Measurements from ENCODE around the gene NOP9.
A peak's percentile ranks its signal among the peaks of the same experiment; 100 is the strongest.

Gene NOP9

DNA sequence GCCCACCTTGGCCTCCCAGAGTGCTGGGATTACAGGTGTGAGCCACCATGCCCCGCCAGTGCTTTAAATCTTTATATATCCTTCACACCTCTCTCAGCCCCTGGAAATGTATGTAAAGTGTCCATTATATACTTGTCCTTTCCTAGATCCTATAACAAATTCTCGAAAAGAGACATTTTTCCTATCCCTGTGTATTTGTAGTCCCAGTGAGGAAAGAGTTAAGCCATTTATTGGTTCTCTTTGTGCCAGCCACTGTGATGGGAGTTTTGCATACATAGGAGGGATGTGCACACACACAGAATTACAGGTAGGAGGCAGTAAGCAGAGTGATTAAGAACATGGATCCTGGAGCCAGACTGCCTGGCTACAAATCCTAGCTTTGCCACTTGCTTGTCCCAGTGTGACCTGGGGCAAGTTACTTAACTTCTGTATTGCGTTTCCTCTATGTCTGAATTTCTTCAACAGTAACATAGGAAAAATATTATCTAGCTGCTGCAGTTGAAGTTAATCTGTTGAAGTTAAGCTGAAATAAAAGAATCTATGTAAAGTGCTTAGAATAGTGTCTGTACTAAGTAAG is 26.1 kb upstream of the NOP9 start:
- DNase-seq = no peak

DNA sequence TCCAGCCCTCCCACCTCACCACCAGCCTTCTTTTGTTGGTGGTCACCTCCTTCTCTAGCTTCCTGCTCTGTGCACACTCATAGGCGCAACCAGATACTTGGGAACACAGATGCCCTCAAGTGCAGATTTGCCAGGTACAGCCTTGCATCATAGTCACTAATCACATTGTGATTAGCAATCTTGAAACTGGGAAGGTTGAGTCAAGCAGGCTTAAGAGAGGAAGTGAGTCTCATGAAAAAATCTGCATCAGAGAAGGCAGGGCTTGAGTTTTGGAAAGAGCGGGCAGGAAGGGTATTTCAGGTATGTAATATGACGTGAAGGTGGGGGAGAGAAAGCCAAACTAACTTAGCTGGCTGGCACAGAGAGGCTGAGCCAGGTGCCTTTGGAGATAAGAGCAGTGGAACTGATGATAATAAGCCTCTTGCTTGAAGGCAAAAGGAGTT is 25.5 kb upstream of the NOP9 start:
- Histone ChIP-seq H3K9ac (ENCODE audit: low read length) (peak overlapping the region; percentile 16; the same call in 1 of the 2 replicates), H3K4me1 (ENCODE audit: low read length) (peaks cover 23% of the 10 kb centered on the region)

More for the DNA sequence above, 26.1 kb upstream of the NOP9 start:
- Histone ChIP-seq H3K27me3 (replicated peaks; ENCODE audit: insufficient read depth, low read length) (no peaks in the 10 kb centered on the region), H3K4me2 (ENCODE audit: low read depth, low read length) (peak overlapping the region; percentile 29; the same call in 1 of the 2 replicates), H2AFZ (ENCODE audit: low read length) (0 out of 2 replicates have a peak overlapping the region, but pooled peaks have one; percentile 31), H3F3A (ENCODE audit: insufficient read depth, low read length) (0 out of 2 replicates have a peak, but pooled peaks cover 6% of the 10 kb centered on the region), H3K4me3 (ENCODE audit: low read length) (no peak overlapping the region), H3K4me1 (ENCODE audit: low read length) (peaks cover 19% of the 10 kb centered on the region), H3K79me2 (ENCODE audit: low read length) (0 out of 2 replicates have a peak, but pooled peaks cover 5% of the 10 kb centered on the region), H3K27ac (ENCODE audit: low read length) (peak overlapping the region; percentile 68), H3K9me2 (replicated peaks; ENCODE audit: insufficient read depth, low read length) (no peaks in the 10 kb centered on the region), H3K9ac (ENCODE audit: low read length) (peak overlapping the region; percentile 16; the same call in 1 of the 2 replicates), H3K36me3 (replicated peaks; ENCODE audit: insufficient read depth, low read length) (no peaks in the 10 kb centered on the region), H4K20me1 (ENCODE audit: insufficient read depth, low read length) (no peaks in the 10 kb centered on the region), H3K9me3 (replicated peaks; ENCODE audit: insufficient read depth, low read length) (no peaks in the 10 kb centered on the region)
- TF ChIP-seq, protein P1, sequence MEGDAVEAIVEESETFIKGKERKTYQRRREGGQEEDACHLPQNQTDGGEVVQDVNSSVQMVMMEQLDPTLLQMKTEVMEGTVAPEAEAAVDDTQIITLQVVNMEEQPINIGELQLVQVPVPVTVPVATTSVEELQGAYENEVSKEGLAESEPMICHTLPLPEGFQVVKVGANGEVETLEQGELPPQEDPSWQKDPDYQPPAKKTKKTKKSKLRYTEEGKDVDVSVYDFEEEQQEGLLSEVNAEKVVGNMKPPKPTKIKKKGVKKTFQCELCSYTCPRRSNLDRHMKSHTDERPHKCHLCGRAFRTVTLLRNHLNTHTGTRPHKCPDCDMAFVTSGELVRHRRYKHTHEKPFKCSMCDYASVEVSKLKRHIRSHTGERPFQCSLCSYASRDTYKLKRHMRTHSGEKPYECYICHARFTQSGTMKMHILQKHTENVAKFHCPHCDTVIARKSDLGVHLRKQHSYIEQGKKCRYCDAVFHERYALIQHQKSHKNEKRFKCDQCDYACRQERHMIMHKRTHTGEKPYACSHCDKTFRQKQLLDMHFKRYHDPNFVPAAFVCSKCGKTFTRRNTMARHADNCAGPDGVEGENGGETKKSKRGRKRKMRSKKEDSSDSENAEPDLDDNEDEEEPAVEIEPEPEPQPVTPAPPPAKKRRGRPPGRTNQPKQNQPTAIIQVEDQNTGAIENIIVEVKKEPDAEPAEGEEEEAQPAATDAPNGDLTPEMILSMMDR (IDR thresholded peaks at IDR 0.05; ENCODE audit: low read length) = peak; percentile 17; the same call in 1 of the 2 replicates
- no peak for TF ChIP-seq EZH2 (optimal IDR thresholded peaks at IDR 0.05; ENCODE audit: low read depth, low read length)

DNA sequence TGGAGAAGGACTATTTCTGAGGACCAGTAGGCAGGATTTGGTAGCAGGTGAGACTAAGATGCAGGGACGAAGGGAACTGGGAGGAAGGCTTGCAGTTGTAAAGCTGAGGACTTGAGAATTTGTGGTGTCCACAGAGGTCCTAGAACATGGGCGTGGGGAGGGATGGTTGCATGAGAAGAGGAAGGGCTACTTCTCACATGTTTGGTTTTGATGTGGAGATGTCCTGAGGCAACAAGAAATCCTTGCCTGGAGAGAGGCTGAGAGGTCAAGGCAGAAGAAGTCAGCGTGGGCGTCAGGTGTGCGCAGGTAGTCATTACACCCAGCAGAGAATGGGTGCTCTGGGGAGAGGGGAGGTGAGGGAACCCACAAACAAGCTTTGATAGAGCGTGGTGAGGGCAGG is 22.6 kb upstream of the NOP9 start:
- no peak overlapping the region for H3K4me3 ChIP-seq (ENCODE audit: low read length)
- H4K20me1 ChIP-seq (ENCODE audit: insufficient read depth, low read length) = no peaks in the 10 kb centered on the region
- no peak for DNase-seq
- no peak overlapping the region for H3K27ac ChIP-seq (ENCODE audit: low read length)
- H3K9me3 ChIP-seq (replicated peaks; ENCODE audit: insufficient read depth, low read length) = no peaks in the 10 kb centered on the region
- no peaks in the 10 kb centered on the region for H3K9me2 ChIP-seq (replicated peaks; ENCODE audit: insufficient read depth, low read length)
- no peaks in the 10 kb centered on the region for H3K27me3 ChIP-seq (replicated peaks; ENCODE audit: insufficient read depth, low read length)
- peaks cover 22% of the 10 kb centered on the region for H3K4me1 ChIP-seq (ENCODE audit: low read length)
- 0 out of 2 replicates have a peak, but pooled peaks cover 6% of the 10 kb centered on the region for H3F3A ChIP-seq (ENCODE audit: insufficient read depth, low read length)
- H3K79me2 ChIP-seq (ENCODE audit: low read length) = no peaks in the 10 kb centered on the region
- H3K36me3 ChIP-seq (replicated peaks; ENCODE audit: insufficient read depth, low read length) = no peaks in the 10 kb centered on the region
- no peak overlapping the region for H2AFZ ChIP-seq (ENCODE audit: low read length)
- no peak overlapping the region for H3K9ac ChIP-seq (ENCODE audit: low read length)
- H3K4me2 ChIP-seq (ENCODE audit: low read depth, low read length) = no peak overlapping the region
- TF ChIP-seq EZH2phosphoT487 (IDR thresholded peaks at IDR 0.05; ENCODE audit: low read length) = no peak
- TF ChIP-seq, protein P1 (IDR thresholded peaks at IDR 0.05; ENCODE audit: low read length) = no peak
- no peak for TF ChIP-seq EZH2 (optimal IDR thresholded peaks at IDR 0.05; ENCODE audit: low read depth, low read length)

More for the DNA sequence above, 25.5 kb upstream of the NOP9 start:
- Histone ChIP-seq H3K79me2 (ENCODE audit: low read length) (0 out of 2 replicates have a peak, but pooled peaks cover 5% of the 10 kb centered on the region), H4K20me1 (ENCODE audit: insufficient read depth, low read length) (no peaks in the 10 kb centered on the region), H3K9me2 (replicated peaks; ENCODE audit: insufficient read depth, low read length) (no peaks in the 10 kb centered on the region), H3K4me2 (ENCODE audit: low read depth, low read length) (peak overlapping the region; percentile 29; the same call in 1 of the 2 replicates), H3K9me3 (replicated peaks; ENCODE audit: insufficient read depth, low read length) (no peaks in the 10 kb centered on the region), H3K4me3 (ENCODE audit: low read length) (no peak overlapping the region), H3K27me3 (replicated peaks; ENCODE audit: insufficient read depth, low read length) (no peaks in the 10 kb centered on the region), H3K36me3 (replicated peaks; ENCODE audit: insufficient read depth, low read length) (no peaks in the 10 kb centered on the region), H3F3A (ENCODE audit: insufficient read depth, low read length) (0 out of 2 replicates have a peak, but pooled peaks cover 6% of the 10 kb centered on the region), H2AFZ (ENCODE audit: low read length) (peak overlapping the region; percentile 31; the same call in 1 of the 2 replicates), H3K27ac (ENCODE audit: low read length) (peak overlapping the region; percentile 68)
- TF ChIP-seq, protein P1 (IDR thresholded peaks at IDR 0.05; ENCODE audit: low read length) = no peak
- TF ChIP-seq EZH2 (optimal IDR thresholded peaks at IDR 0.05; ENCODE audit: low read depth, low read length) (no peak), EZH2phosphoT487 (IDR thresholded peaks at IDR 0.05; ENCODE audit: low read length) (no peak)
- DNase-seq = peak; percentile 23
